DMS79 (cell line): ENCODE measurements around the gene KCTD5.
"Not testable (repeated sequence)": the region's sequence is repeated elsewhere in the genome, so short reads cannot be mapped to it uniquely, and the experiment has no call there.

ENCODE experiments used
- DNase-seq: peaks from one replicate; lab custom pipeline; 2025; lab: John Stamatoyannopoulos, UW

The KCTD5 gene

GRCh38 chr16:2673066-2673999 is 9.0 kb upstream of the KCTD5 start:
- DNase-seq = peak; percentile 72

GRCh38 chr16:2675021-2675420 is 7.3 kb upstream of the KCTD5 start:
- DNase-seq = no peak

- DNase-seq = no peak
Observed at GRCh38 chr16:2675714-2676113, 6.6 kb upstream of the KCTD5 start.

GRCh38 chr16:2676937-2677336 is 5.4 kb upstream of the KCTD5 start:
- not testable (repeated sequence) for DNase-seq

- DNase-seq = not testable (repeated sequence)
Observed at GRCh38 chr16:2678206-2678965, 3.9 kb upstream of the KCTD5 start.

- not testable (repeated sequence) for DNase-seq
Observed at GRCh38 chr16:2679902-2680301, 2.4 kb upstream of the KCTD5 start.

GRCh38 chr16:2680360-2680759 is 2.0 kb upstream of the KCTD5 start:
- DNase-seq = not testable (repeated sequence)

- not testable (repeated sequence) for DNase-seq
Observed at GRCh38 chr16:2683041-2683440, 718 bp downstream of the KCTD5 start.

- DNase-seq = not testable (repeated sequence)
Observed at GRCh38 chr16:2686075-2686474, 3.8 kb downstream of the KCTD5 start.

GRCh38 chr16:2686912-2687507 is 4.7 kb downstream of the KCTD5 start:
- DNase-seq = no peak

GRCh38 chr16:2687531-2688308 is 5.4 kb downstream of the KCTD5 start:
- no peak for DNase-seq

- not testable (repeated sequence) for DNase-seq
Observed at GRCh38 chr16:2689422-2689821, 7.1 kb downstream of the KCTD5 start.

GRCh38 chr16:2689968-2690801 is 7.9 kb downstream of the KCTD5 start:
- no peak for DNase-seq

GRCh38 chr16:2690852-2691251 is 8.5 kb downstream of the KCTD5 start:
- no peak for DNase-seq

- no peak for DNase-seq
Observed at GRCh38 chr16:2691491-2692248, 9.3 kb downstream of the KCTD5 start.

GRCh38 chr16:2692251-2692947 is 10.1 kb downstream of the KCTD5 start:
- DNase-seq = no peak

GRCh38 chr16:2692948-2693651 is 10.8 kb downstream of the KCTD5 start:
- DNase-seq = no peak

- DNase-seq = not testable (repeated sequence)
Observed at GRCh38 chr16:2696601-2697250, 14.4 kb downstream of the KCTD5 start.
